ENCODE results near the gene NTNG1. TPM values are rescaled to one million over a fixed set of nuclear protein-coding genes. Genes with fewer than 3 reads are reported as not detected.
"Not testable (repeated sequence)": the region's sequence is repeated elsewhere in the genome, so short reads cannot be mapped to it uniquely, and the experiment has no call there.

Gene NTNG1
- total RNA-seq = not detected in 2 replicates

GRCh38 chr1:107140703-107141490 lies at the start of gene NTNG1:
NTNG1 (plus strand) TSS chr1:107141039.
- intact Hi-C loops (cut with micrococcal nuclease) = loop anchor here (5.0 kb wide), 1 partner anchor 84 kb away; the partner anchor contains the start of gene PRMT6

- intact Hi-C loops (cut with micrococcal nuclease) = no loop called here
Observed at GRCh38 chr1:107091418-107091817, 49.4 kb upstream of the NTNG1 start.

- intact Hi-C loops (cut with micrococcal nuclease) = not testable (repeated sequence)
Observed at GRCh38 chr1:107093395-107093794, 47.4 kb upstream of the NTNG1 start.

GRCh38 chr1:107095647-107096046 lies 45.2 kb upstream of the NTNG1 start:
- intact Hi-C loops (cut with micrococcal nuclease) = no loop called here

- intact Hi-C loops (cut with micrococcal nuclease) = no loop called here
Observed at GRCh38 chr1:107096690-107097089, 44.1 kb upstream of the NTNG1 start.

GRCh38 chr1:107098961-107099360 lies 41.9 kb upstream of the NTNG1 start:
- intact Hi-C loops (cut with micrococcal nuclease) = no loop called here

- intact Hi-C loops (cut with micrococcal nuclease) = no loop called here
Observed at GRCh38 chr1:107100331-107100984, 40.4 kb upstream of the NTNG1 start.

- intact Hi-C loops (cut with micrococcal nuclease) = no loop called here
Observed at GRCh38 chr1:107105914-107106313, 34.9 kb upstream of the NTNG1 start.

GRCh38 chr1:107110326-107110725 lies 30.5 kb upstream of the NTNG1 start:
- intact Hi-C loops (cut with micrococcal nuclease) = no loop called here

- intact Hi-C loops (cut with micrococcal nuclease) = no loop called here
Observed at GRCh38 chr1:107116306-107116790, 24.5 kb upstream of the NTNG1 start.

GRCh38 chr1:107122225-107122624 lies 18.6 kb upstream of the NTNG1 start:
- intact Hi-C loops (cut with micrococcal nuclease) = no loop called here

GRCh38 chr1:107123741-107124140 lies 17.1 kb upstream of the NTNG1 start:
- intact Hi-C loops (cut with micrococcal nuclease) = no loop called here

GRCh38 chr1:107124694-107125093 lies 16.1 kb upstream of the NTNG1 start:
- intact Hi-C loops (cut with micrococcal nuclease) = no loop called here

- intact Hi-C loops (cut with micrococcal nuclease) = no loop called here
Observed at GRCh38 chr1:107132195-107132594, 8.6 kb upstream of the NTNG1 start.

GRCh38 chr1:107132780-107133179 lies 8.1 kb upstream of the NTNG1 start:
- intact Hi-C loops (cut with micrococcal nuclease) = no loop called here

- intact Hi-C loops (cut with micrococcal nuclease) = no loop called here
Observed at GRCh38 chr1:107135463-107135862, 5.4 kb upstream of the NTNG1 start.

- intact Hi-C loops (cut with micrococcal nuclease) = no loop called here
Observed at GRCh38 chr1:107138166-107138565, 2.7 kb upstream of the NTNG1 start.

- intact Hi-C loops (cut with micrococcal nuclease) = no loop called here
Observed at GRCh38 chr1:107138767-107139445, 1.9 kb upstream of the NTNG1 start.

GRCh38 chr1:107139833-107140702 lies 771 bp upstream of the NTNG1 start:
- intact Hi-C loops (cut with micrococcal nuclease) = loop anchor here (5.0 kb wide), 1 partner anchor 83 kb away; the partner anchor contains the start of gene PRMT6

GRCh38 chr1:107141491-107142126 lies 770 bp downstream of the NTNG1 start:
- intact Hi-C loops (cut with micrococcal nuclease) = loop anchor here (5.0 kb wide), 1 partner anchor 84 kb away; the partner anchor contains the start of gene PRMT6
